Muscle layer of duodenum (tissue), 2 donors: ENCODE data around the gene FXYD5.

Experiments used
- H3K27ac ChIP-seq: one replicate; pipeline ENCODE4 v1.7.0; 2013; ENCODE audit warnings: mild to moderate bottlenecking, low read length
- H3K27me3 ChIP-seq: one replicate; pipeline ENCODE4 v1.7.0; 2013; ENCODE audit warnings: low read depth, mild to moderate bottlenecking, control low read depth, low read length
- H3K36me3 ChIP-seq, 2 donors: one replicate each; pipeline ENCODE4 v1.7.0; 2013; ENCODE audit warnings: low read length in 2 of 2, control low read depth in 1 of 2, mild to moderate bottlenecking in 1 of 2; ENCODE audit not compliant: insufficient read depth in 2 of 2, control insufficient read depth in 1 of 2
- H3K4me1 ChIP-seq, 2 donors: one replicate each; pipeline ENCODE4 v1.7.0; 2013; ENCODE audit warnings: low read length in 2 of 2, mild to moderate bottlenecking in 2 of 2, control low read depth in 1 of 2, moderate library complexity in 1 of 2; ENCODE audit not compliant: insufficient read depth in 2 of 2, control insufficient read depth in 1 of 2
- H3K4me3 ChIP-seq, 2 donors: one replicate each; pipeline ENCODE4 v1.7.0; 2013; ENCODE audit warnings: low read length in 2 of 2, low read depth in 1 of 2, mild to moderate bottlenecking in 1 of 2
- H3K9me3 ChIP-seq, 2 donors: one replicate each; pipeline ENCODE4 v1.7.0; 2013; ENCODE audit warnings: low read length in 2 of 2, control low read depth in 1 of 2, mild to moderate bottlenecking in 1 of 2; ENCODE audit not compliant: control insufficient read depth in 1 of 2
- donor health status: healthy.

The FXYD5 gene

DNA sequence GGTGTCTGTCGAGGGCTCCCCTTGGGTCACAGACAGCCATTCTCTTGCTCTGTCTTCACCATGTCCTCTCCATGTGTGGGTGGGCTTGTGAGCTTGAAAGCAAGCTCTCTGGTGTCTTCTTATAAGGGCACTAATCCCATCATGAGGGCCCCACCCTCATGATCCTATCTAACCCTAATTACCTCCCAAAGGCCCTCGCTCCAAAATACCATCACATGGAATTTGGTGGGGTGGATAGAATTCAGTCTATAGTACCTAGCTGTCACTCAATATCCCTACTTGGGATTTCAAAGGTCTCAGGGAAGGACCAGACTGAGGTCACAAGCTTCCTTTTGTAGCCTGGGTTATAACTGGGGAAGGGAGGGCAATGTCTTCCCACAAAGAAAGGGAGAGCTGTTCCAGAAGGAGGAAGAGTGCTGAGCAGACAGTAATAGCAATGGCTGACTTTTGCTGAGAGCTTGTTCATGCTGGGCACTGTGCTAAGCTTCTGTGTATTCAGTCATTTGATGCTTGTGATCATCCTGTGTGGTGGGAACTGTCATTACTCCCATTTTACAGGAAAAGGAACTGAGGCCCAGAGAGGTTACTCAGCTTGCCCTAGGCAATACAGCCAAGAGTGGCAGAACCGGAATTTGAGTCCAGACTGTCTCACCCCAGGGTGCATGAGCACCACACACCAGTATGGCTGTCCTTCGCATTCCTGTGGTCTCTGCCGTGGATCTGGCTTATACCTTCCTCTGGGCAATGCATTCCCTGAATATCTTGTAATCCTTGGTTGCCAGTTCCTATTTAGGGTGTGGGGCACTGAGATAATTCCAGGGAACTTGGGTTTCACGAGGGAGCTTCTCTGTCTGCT is 8.2 kb downstream of the FXYD5 start:
- H3K27me3 ChIP-seq: no peaks in the 10 kb centered on the region
- no peak overlapping the region for H3K4me3 ChIP-seq
- H3K27ac ChIP-seq: no peak overlapping the region
- H3K4me1 ChIP-seq: no peaks in the 10 kb centered on the region
- peaks cover 7 to 30% of the 10 kb centered on the region in 2 donors for H3K9me3 ChIP-seq
- peaks cover 24 to 67% of the 10 kb centered on the region in 2 donors for H3K36me3 ChIP-seq

DNA sequence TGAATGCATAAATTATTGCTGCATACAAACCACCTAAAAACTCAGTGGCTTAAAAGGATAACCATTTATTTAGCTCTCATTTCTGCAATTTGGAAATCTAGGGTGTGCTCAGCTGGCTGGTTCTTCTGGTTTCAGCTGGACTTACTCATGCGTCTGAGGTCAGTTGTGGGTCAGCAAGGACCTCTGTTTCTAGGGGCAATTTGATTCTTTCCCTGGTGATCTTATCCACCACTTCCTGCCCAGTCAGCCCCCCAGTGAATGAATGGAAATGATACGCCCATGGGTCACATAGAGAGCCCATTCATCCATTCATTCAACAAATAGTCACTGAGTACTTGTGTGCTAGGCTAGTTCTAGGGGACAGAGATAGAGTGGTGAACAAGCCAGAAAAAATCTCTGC is 9.9 kb downstream of the FXYD5 start:
- H3K9me3 ChIP-seq: peaks cover 7 to 30% of the 10 kb centered on the region in 2 donors
- H3K27me3 ChIP-seq: no peaks in the 10 kb centered on the region
- H3K36me3 ChIP-seq: peaks cover 15 to 60% of the 10 kb centered on the region in 2 donors
- no peak overlapping the region for H3K27ac ChIP-seq
- H3K4me3 ChIP-seq: no peak overlapping the region
- H3K4me1 ChIP-seq: no peaks in the 10 kb centered on the region

DNA sequence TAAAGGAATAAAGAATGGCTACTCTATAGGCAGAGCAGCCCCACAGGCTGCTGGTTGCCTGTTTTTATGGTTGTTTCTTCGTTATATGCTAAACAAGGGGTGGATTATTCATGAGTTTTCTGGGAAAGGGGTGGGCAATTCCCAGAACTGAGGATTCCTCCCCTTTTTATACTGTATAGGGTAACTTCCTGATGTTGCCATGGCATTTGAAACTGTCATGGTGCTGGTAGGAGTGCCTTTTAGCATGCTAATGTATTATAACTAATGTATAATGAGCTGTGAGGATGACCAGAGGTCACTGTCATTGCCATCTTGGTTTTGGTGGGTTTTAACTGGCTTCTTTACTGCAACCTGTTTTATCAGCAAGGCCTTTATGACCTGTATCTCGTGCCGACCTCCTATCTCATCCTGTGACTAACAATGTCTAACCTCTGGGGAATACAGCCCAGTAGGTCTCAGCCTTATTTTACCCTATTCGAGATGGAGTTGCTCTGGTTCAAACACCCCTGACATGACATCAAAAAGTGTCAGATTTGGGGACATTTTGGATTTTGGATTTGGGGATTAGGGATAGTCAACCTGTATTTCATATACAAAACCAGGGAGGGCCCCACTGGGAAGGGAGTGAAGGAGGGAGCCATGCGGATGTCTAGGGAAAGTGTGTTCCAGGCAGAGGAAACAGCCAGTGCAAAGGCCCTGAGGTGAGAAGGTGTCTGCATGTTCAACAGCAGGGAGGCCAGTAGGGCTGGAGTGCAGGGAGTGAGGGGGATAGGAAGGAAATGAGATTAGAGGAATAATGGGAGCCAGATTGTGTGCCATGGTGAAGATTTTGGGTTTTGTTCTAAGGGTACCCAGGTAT is 10.9 kb downstream of the FXYD5 start:
- peaks cover 15 to 60% of the 10 kb centered on the region in 2 donors for H3K36me3 ChIP-seq
- no peaks in the 10 kb centered on the region for H3K27me3 ChIP-seq

DNA sequence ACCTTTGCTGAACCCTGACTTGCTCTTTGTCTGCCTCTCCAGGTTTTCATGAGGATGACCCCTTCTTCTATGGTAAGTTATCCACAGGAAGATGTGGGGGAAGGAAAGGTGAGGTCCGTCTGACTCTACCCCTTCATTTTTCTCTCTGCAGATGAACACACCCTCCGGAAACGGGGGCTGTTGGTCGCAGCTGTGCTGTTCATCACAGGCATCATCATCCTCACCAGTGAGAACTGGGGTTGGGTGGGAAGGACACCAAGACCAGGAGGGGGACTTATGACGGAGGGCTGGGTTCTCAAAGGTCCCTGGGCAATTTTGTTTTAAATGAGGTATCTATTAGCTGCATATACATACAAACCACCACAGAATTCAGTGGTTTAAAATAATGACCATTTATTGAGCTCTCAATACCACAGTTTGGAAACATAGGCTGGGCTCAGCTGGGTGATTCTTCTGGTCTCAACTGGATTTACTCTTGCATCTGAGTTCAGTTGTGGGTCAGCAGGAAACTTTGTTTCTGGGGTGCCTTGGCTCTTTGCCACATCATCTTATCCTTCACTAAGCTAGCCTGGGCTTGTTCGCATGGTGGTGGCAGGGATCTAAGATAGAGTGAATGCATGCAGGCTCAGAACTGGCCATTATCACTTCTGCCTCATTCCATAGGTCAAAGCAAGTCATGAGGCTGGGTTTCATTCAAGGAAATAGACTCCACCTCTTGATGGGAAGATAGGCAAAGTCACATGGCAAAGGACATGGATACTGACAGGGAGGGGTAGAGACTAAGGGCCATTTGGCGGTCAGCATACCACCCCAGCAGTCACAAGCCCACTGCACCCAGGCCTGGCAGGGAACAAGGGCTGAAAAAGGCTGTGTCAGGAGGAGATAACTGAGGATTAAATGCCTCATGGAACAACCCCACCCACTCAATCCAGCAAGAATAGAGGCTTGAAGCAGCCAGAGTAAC is 11.8 kb downstream of the FXYD5 start:
- peaks cover 13 to 57% of the 10 kb centered on the region in 2 donors for H3K36me3 ChIP-seq
- peaks cover 7 to 30% of the 10 kb centered on the region in 2 donors for H3K9me3 ChIP-seq
- no peak overlapping the region for H3K27ac ChIP-seq

More for the DNA sequence above, 10.9 kb downstream of the FXYD5 start:
- Histone ChIP-seq H3K9me3 (peaks cover 7 to 30% of the 10 kb centered on the region in 2 donors), H3K4me1 (no peaks in the 10 kb centered on the region), H3K27ac (no peak overlapping the region), H3K4me3 (peak overlapping the region in 1 of 2 donors; percentile 29)

DNA sequence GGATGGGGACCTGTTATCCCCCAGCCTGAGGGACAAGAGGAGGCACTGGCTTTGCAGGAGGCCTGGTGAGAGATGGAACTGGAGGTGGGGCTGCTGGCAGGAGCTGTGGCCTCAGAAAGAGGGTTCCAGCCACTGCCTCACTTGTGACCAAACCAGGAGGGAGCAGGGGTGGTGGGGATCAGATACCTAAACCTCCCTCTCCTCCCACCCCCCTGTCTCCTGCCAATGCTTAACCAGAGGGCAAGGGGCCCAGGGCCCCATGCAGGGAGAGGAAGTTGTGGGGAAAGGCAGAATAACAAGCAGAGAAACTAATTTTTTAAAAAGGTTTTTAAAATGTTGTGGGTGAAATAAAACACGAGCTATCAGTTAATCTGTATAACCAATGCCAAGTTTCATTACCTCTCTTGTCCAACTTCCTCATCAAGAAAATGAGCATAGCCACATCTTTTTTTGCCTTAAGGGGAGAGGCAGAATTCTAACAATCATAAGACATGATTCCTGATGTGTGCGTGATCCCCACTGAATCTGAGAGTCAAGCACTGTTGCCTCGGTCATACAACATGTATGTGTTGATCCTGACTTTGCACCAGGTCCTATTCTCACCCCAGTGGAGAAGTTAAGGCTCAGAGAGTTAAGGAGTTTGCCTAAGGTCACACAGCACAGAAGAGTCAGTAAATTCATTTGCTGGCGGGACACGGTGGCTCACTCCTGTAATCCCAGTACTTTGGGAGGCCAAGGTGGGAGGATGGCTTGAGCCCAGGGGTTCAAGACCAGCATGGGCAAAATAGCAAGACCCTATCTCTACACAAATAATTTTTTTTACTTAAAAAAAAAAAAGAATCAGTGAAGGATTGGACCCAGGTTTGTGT is 12.9 kb downstream of the FXYD5 start:
- Histone ChIP-seq H3K36me3 (peaks cover 11 to 47% of the 10 kb centered on the region in 2 donors), H3K27ac (no peak overlapping the region), H3K4me1 (no peaks in the 10 kb centered on the region), H3K27me3 (no peaks in the 10 kb centered on the region), H3K4me3 (no peak overlapping the region), H3K9me3 (peaks cover 7 to 24% of the 10 kb centered on the region in 2 donors)

More for the DNA sequence above, 11.8 kb downstream of the FXYD5 start:
- Histone ChIP-seq H3K27me3 (no peaks in the 10 kb centered on the region), H3K4me1 (no peaks in the 10 kb centered on the region), H3K4me3 (peak overlapping the region in 1 of 2 donors; percentile 29)

DNA sequence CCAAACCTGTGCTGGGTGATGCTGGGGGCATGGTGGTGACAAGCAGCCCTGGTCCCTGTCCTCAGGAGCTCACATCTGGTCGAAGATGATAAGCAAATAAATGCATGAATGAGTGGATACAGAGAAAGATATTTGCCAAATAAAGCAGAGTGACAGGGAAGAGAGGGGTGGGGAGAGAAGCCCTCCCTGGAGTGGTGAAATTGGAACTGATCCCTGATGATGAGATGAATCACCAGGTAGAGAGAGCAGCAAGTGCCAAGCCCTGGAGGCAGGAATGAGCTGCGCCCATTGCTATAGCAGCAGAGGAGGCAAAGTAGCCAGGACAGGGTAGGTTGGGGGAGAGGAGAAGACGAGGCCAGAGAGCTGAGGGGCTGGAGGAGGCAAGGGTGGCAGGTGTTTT is 13.7 kb downstream of the FXYD5 start:
- H3K9me3 ChIP-seq: peaks cover 7 to 18% of the 10 kb centered on the region in 2 donors
- no peaks in the 10 kb centered on the region for H3K27me3 ChIP-seq
- no peak overlapping the region for H3K4me3 ChIP-seq
- H3K4me1 ChIP-seq: no peaks in the 10 kb centered on the region
- H3K36me3 ChIP-seq: peaks cover 11 to 40% of the 10 kb centered on the region in 2 donors
- H3K27ac ChIP-seq: no peak overlapping the region

DNA sequence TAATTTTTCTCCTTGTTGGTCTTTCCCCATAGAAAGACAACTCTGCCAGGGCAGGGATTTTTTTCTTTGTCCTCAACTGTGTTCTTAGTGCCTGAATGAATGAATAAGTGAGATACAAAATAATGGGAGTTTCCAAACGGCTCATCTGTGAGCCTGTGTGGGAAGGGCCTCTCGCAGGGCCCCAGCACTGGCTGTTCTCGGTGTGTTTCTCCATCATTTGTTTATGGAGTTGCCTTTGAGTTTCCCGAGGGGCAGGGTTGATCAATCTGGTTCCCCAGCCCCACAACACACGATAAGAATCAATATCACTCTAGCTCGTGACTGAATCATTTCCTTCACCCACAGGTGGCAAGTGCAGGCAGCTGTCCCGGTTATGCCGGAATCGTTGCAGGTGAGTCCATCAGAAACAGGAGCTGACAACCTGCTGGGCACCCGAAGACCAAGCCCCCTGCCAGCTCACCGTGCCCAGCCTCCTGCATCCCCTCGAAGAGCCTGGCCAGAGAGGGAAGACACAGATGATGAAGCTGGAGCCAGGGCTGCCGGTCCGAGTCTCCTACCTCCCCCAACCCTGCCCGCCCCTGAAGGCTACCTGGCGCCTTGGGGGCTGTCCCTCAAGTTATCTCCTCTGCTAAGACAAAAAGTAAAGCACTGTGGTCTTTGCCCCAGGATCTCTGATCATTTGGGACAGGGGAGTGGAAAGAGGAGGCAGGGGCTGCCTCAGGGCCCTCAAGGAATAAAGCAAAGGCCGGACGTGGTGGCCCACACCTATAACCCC is 14.9 kb downstream of the FXYD5 start:
- peaks cover 7 to 18% of the 10 kb centered on the region in 2 donors for H3K9me3 ChIP-seq
- peaks cover 5 to 28% of the 10 kb centered on the region in 2 donors for H3K36me3 ChIP-seq
- H3K4me1 ChIP-seq: no peaks in the 10 kb centered on the region
- H3K27ac ChIP-seq: no peak overlapping the region
- H3K27me3 ChIP-seq: no peaks in the 10 kb centered on the region
- H3K4me3 ChIP-seq: no peak overlapping the region

DNA sequence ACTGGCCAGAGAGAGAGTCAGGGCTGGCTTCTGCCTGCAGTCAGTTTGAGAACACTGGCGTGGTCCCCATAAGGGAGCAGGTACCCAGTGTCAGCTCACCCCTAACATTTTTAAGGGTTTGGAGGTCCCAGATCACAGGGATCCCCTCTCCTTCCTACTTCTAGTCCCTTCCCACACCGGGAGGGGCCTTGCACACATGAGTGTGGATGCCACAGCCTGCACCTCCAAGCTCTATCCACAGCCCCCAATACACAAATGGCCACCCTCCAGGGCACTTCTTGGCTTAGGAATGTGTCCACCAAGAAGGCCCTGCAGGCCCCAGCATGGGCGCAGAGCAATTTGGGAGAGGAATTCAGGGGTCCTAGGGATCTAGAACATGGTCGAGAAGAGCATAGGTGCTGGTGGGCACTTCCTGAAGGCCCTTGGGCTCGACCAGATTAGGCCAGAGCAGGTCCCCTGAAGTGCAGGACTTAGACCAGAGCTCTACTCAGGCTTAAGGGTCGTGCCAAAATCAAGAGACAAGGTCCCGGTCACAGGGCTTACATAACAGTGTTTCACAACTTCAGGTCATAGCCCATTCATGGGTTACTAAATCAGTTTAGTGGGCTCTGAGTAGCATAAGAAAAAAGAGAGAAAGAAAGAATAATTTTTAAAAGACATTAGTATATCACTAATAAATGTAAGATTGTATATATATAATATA is 16.0 kb downstream of the FXYD5 start:
- Histone ChIP-seq H3K27ac (no peak overlapping the region), H3K4me3 (no peak overlapping the region), H3K27me3 (no peaks in the 10 kb centered on the region), H3K36me3 (peaks cover 5 to 18% of the 10 kb centered on the region in 2 donors), H3K9me3 (peaks cover 7 to 11% of the 10 kb centered on the region in 2 donors), H3K4me1 (no peaks in the 10 kb centered on the region)

DNA sequence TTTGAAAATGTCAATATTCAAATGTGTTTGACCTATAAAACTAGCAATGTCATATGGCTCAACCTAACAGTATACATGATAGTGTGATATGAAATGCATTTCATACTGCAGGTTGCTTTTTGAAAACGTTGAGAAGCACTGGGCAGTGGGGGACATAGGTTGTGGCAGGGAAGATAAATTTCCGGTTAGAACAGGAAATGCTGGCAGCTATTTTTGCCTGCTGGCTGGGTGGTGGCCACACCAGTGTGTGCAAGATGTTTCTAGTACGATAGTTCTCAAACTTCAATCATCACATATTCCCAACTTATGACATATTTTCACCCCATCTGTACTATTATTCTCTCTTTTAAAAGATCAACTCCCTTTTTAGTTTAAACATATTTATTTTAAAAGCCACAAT is 17.2 kb downstream of the FXYD5 start:
- H3K9me3 ChIP-seq: peaks cover 0 to under 1% of the 10 kb centered on the region in 2 donors
- no peak overlapping the region for H3K27ac ChIP-seq
- no peaks in the 10 kb centered on the region for H3K27me3 ChIP-seq
- H3K36me3 ChIP-seq: peaks cover 0 to 5% of the 10 kb centered on the region in 2 donors
- H3K4me3 ChIP-seq: no peak overlapping the region
- H3K4me1 ChIP-seq: no peaks in the 10 kb centered on the region
